Measurements from ENCODE around the gene HSPB1. TPM values are rescaled to one million over a fixed set of nuclear protein-coding genes. Genes with fewer than 3 reads are reported as not detected.

HSPB1 gene
- total and polyA plus RNA-seq, 4 donors: 25.5 to 186 (median 104) TPM

DNA sequence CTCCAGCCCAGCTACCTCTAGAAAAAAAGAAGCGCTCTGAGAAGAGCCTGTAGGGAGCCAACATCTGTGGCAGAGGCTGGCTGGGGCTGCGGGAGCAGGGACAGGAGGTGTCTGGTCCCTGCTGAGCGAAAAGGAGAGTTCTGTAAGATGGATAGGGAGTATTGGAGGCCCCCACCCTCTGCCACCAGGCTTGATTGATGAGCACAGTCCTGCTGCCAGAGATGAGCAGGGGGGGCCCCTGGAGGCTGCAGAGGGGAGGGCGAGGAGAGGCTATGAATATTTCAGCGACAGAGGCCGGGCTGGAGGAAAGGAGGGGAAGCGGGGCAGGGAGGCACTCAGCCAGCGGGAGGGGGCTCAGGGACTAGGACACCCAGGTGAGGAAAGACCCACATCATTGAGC, 44.5 kb upstream of the HSPB1 start:
- DNase-seq (ENCODE audit: low spot score): no peak
- Histone ChIP-seq H3K9ac (ENCODE audit: low read depth in 1 of 2, low read length in 2 of 2) (no peak overlapping the region), H3K27ac (ENCODE audit: low read depth in 1 of 2, low read length in 2 of 2) (no peak overlapping the region), H3K27me3 (ENCODE audit: control insufficient read depth in 4 of 4, insufficient read depth in 4 of 4, low read length in 3 of 4) (no peaks in the 10 kb centered on the region), H3K9me3 (ENCODE audit: control insufficient read depth in 4 of 4, low read length in 3 of 4) (no peaks in the 10 kb centered on the region), H3K4me1 (ENCODE audit: control insufficient read depth in 4 of 4, insufficient read depth in 4 of 4, low read length in 3 of 4) (peaks cover 0 to 2% (median 0%) of the 10 kb centered on the region in 4 donors), H3K36me3 (ENCODE audit: control insufficient read depth in 4 of 4, insufficient read depth in 3 of 4, low read depth in 1 of 4, low read length in 3 of 4) (no peaks in the 10 kb centered on the region), H3K4me3 (ENCODE audit: low read depth in 1 of 3, low read length in 3 of 3) (no peak overlapping the region)
- WGBS: 74% methylated on average over 8 of the region's 8 CpGs
- no peak for TF ChIP-seq FOXA2 (IDR thresholded peaks at IDR 0.05)
- TF ChIP-seq JUND (IDR thresholded peaks at IDR 0.05): no peak
- no peak for TF ChIP-seq GABPA (IDR thresholded peaks at IDR 0.05 in 1 of 2, conservative IDR thresholded peaks at IDR 0.05 in 1 of 2)
- no peak for TF ChIP-seq RXRA (IDR thresholded peaks at IDR 0.05)
- no peak for TF ChIP-seq TAF1 (conservative IDR thresholded peaks at IDR 0.05)
- TF ChIP-seq EGR1 (IDR thresholded peaks at IDR 0.05; ENCODE audit: low read depth in 2 of 2): no peak
- TF ChIP-seq, protein P1, sequence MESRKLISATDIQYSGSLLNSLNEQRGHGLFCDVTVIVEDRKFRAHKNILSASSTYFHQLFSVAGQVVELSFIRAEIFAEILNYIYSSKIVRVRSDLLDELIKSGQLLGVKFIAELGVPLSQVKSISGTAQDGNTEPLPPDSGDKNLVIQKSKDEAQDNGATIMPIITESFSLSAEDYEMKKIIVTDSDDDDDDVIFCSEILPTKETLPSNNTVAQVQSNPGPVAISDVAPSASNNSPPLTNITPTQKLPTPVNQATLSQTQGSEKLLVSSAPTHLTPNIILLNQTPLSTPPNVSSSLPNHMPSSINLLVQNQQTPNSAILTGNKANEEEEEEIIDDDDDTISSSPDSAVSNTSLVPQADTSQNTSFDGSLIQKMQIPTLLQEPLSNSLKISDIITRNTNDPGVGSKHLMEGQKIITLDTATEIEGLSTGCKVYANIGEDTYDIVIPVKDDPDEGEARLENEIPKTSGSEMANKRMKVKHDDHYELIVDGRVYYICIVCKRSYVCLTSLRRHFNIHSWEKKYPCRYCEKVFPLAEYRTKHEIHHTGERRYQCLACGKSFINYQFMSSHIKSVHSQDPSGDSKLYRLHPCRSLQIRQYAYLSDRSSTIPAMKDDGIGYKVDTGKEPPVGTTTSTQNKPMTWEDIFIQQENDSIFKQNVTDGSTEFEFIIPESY (IDR thresholded peaks at IDR 0.05): no peak
- no peak for TF ChIP-seq RAD21 (IDR thresholded peaks at IDR 0.05)

DNA sequence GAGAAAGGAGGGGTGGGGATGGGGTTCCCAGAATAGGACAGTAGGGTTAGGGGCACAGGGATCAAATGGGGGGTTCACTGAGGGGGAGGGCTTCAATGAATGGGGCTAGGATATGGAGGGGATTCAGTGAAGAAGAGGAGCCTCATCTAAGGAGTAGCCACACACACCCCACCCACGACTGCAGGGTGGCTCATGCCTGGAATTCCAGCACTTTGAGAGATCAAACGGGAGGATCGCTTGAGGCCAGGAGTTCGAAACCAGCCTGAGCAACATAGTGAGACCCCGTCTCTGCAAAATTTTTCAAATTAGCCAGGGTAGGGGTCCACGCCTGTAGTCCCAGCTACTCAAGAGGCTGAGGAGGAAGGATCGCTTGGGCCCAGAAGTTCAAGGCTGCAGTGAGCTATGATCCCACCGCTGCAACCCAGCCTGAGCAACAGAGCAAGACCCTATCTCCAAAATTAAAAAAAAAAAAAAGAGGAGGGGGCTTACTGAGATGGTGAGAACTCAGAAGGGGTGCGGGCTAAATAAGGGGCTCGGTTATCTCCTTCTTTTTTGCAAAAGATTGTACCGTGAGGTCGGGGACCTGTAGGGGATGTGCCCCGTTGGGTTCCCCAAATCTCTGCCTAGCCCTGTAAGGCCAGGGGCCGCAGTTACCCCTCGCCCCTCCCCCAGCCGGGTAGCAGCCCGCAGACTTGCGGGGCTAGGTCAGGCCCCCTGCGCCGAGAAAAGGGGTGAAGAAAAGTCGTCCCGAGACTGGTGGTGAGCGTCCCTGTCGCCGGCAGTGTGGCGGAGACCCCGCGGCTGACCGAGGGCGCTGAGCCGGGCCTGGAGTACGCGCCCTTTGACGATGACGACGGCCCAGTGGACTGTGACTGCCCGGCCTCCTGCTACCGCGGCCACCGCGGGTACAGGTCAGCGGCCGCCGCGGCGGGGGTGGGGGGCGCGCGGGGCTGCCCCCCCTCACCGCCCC, 43.1 kb upstream of the HSPB1 start:
- Histone ChIP-seq H3K27me3 (ENCODE audit: control insufficient read depth in 4 of 4, insufficient read depth in 4 of 4, low read length in 3 of 4) (no peaks in the 10 kb centered on the region), H3K4me1 (ENCODE audit: control insufficient read depth in 4 of 4, insufficient read depth in 4 of 4, low read length in 3 of 4) (peaks cover 0 to 2% (median 0%) of the 10 kb centered on the region in 4 donors), H3K9me3 (ENCODE audit: control insufficient read depth in 4 of 4, low read length in 3 of 4) (no peaks in the 10 kb centered on the region), H3K4me3 (ENCODE audit: low read depth in 1 of 3, low read length in 3 of 3) (peak overlapping the region in 1 of 3 donors; percentile 42), H3K9ac (ENCODE audit: low read depth in 1 of 2, low read length in 2 of 2) (no peak overlapping the region), H3K27ac (ENCODE audit: low read depth in 1 of 2, low read length in 2 of 2) (no peak overlapping the region), H3K36me3 (ENCODE audit: control insufficient read depth in 4 of 4, insufficient read depth in 3 of 4, low read depth in 1 of 4, low read length in 3 of 4) (no peaks in the 10 kb centered on the region)
- TF ChIP-seq, protein P2, sequence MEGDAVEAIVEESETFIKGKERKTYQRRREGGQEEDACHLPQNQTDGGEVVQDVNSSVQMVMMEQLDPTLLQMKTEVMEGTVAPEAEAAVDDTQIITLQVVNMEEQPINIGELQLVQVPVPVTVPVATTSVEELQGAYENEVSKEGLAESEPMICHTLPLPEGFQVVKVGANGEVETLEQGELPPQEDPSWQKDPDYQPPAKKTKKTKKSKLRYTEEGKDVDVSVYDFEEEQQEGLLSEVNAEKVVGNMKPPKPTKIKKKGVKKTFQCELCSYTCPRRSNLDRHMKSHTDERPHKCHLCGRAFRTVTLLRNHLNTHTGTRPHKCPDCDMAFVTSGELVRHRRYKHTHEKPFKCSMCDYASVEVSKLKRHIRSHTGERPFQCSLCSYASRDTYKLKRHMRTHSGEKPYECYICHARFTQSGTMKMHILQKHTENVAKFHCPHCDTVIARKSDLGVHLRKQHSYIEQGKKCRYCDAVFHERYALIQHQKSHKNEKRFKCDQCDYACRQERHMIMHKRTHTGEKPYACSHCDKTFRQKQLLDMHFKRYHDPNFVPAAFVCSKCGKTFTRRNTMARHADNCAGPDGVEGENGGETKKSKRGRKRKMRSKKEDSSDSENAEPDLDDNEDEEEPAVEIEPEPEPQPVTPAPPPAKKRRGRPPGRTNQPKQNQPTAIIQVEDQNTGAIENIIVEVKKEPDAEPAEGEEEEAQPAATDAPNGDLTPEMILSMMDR (IDR thresholded peaks at IDR 0.05; ENCODE audit: low read depth, low read length, missing input control): no peak
- TF ChIP-seq, protein P3, sequence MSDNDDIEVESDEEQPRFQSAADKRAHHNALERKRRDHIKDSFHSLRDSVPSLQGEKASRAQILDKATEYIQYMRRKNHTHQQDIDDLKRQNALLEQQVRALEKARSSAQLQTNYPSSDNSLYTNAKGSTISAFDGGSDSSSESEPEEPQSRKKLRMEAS (IDR thresholded peaks at IDR 0.05): no peak
- TF ChIP-seq YY1 (IDR thresholded peaks at IDR 0.05) (no peak), HNF4A (conservative IDR thresholded peaks at IDR 0.05) (no peak), NR2F2 (IDR thresholded peaks at IDR 0.05) (no peak), RAD21 (IDR thresholded peaks at IDR 0.05) (no peak), FOXA1 (IDR thresholded peaks at IDR 0.05) (no peak), GABPA (IDR thresholded peaks at IDR 0.05 in 1 of 2, conservative IDR thresholded peaks at IDR 0.05 in 1 of 2) (no peak), JUND (IDR thresholded peaks at IDR 0.05) (no peak)
- DNase-seq (ENCODE audit: low spot score): no peak
- 21% methylated on average over 50 of the region's 50 CpGs for WGBS
